Measurements from ENCODE around the gene PTPRF. TPM values are rescaled to one million over a fixed set of nuclear protein-coding genes. Genes with fewer than 3 reads are reported as not detected.
A peak's percentile ranks its signal among the peaks of the same experiment; 100 is the strongest.

Gene PTPRF
- polyA plus RNA-seq, 10 donors = 12.9 to 55.3 (median 17.0) TPM

DNA sequence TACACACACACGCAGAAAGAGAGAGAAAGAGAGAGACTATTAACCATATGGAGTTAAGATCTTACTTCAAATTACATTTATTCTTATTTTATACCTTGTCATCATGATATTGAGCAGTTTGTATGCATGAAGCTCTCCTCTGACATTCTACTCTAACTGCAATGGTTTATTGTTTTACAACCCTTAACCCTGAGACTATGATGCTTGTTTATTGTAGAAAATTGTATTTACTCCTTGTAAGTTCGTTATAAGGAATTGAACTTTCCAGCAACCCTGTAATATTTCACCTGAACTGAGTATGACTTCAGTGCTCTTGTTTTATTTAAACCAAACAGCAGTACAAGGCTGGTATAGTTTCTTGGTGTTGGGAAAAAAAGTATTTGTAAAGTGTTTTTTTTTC lies 18.6 kb upstream of the PTPRF start:
- DNase-seq = no peak

DNA sequence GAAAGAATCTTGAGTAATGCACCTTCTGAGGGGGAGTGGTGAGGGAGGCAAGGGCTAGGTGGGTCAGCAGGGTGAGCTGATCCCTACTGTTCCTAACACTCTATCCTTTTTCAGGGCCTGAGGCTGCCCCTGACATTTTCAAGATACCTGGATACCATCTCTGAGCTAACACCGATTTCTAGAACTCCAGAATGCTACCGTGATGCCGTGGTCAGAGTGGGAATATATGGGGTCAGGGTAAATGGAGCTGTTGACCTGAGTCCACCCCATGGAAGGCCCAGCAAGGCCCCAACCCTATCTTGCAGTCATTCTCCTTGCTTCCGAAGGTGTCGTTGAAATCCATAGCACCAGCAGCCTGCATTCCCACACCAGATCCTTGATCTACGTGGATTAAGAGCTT lies 18.0 kb upstream of the PTPRF start:
- DNase-seq = no peak

DNA sequence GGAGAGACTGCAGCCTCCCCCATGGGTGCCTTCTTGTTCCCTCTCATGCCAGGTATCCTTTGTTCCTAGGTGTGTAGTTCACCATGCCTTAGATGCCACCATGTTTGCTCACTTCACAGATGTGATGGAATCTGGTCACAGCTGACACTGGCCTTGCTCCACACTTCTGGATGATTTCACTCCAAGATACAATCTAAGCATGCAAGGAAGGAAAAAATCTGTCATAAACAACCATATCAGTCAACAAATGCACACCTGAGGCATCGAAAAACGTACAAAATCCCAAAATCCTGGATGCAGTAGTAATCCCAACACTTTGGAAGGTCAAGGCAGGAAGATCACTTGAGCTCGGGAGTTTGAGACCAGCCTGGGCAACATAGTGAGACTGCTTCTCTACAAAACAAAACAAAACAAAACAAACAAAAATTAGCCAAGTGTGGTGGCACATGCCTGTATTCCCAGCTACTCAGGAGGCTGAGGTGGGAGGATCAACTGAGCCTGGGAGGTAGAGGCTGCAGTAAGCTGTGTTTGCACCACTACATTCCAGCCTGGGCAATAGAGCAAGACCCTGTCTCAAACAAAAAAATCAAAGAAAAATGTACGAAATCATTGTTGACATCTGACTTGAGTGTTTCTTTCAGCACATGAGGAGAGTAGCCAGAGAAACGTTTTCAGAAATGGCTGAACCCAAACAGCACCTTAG lies 17.1 kb upstream of the PTPRF start:
- DNase-seq = no peak

DNA sequence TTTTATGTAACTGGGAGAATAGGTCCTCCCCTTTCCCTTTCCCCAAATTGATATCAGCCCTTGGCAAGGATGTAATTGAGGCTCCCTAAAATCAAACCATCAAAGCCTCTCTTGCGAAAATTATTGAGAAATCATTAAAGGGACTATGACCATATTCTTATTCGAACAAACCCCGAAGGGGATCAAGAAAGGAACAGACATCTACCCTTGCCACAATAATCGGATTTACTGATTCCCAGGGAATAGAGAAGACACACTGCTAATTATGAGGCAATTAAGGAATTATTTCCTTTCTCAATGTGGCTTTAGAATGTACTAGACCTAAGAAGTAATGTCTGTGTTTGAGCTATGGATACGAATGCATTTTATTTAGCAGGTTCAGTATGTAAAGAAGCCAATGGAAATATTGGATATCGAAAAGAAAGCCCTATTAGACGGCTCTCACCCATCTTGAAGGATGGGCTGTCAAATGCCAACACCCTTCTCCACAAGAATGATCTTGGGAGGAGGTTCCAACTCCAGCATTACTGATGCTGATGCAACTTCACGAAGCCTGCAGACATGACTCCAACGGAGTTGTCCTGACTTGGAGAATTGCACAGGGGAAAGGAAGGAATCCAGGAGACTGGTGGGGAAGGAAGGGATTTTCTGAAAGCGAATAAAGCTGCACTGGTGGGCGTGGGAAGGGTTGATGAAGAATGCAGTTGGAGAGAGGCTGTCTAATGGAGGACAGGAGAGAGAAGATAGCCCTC lies 11.6 kb upstream of the PTPRF start:
- DNase-seq = no peak

DNA sequence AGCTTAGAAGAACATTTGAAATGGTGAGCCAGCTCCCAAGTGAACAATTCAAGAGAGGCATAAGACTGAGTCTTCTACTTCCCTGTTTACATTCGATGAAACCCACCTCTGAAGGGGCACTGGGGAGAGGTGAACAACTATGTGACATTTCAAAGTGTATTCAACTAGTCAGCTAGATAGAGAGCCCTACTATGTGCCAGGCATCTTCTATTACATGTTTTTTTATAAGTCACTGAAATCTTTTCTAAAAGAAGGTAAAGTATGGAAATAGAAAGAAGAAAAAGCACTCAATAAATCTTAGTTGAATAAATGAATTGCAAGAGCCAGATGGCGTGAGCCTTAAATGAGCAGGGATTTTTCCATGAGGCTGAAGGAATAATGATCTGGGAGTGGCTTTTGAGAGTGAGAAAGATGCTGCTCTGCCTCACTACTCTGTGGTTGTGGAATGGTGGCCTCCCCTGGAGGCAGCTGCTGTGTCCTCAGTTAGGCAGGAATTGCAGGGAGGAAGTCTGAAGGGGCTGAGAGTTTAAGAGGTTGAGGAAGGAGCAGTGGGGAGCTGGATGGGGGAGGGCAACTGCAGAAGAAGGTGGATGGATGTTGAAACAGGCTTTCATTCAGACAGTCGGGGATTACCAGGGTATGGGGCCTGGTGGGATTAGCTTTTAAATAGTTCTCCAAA lies 10.4 kb upstream of the PTPRF start:
- no peak for DNase-seq

DNA sequence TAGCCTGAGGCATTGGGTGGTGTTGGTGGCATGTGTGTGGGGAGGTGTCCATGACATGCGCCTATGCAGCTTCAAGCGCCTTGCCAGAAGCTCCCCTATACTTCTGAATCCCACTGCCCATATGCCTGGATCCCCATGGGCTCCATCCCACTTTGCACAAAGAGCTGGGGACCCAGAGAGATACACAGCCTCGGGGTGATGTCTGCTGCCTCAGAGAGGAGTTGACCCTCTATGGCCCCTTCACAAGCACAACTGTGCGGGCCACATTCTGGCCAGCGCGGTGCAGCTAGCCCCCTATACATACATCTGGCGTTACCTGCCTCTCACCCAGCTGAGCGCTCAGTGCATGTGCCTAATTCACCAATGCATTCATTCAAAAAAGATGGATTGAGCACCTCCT lies 9.6 kb upstream of the PTPRF start:
- DNase-seq = no peak

DNA sequence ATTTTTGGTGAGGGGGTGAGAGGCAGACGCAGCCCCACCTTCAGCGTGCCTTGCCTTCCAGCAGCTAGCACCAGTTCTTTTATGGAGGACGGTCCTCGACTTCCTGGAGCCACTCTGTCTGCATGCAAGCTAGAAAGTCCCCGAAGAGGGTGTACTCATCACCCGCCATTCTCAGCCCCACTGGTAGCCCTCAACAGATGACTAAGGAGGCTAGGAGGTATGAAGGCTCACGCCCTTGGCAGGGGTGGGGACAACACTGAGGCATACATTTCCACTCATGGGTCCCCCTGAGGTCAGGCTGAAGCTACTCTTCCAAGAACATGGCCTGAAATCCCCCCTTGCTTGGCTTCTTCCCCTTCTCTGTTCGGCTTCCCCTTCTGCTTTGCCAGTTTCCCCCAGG lies 8.9 kb upstream of the PTPRF start:
- no peak for DNase-seq

DNA sequence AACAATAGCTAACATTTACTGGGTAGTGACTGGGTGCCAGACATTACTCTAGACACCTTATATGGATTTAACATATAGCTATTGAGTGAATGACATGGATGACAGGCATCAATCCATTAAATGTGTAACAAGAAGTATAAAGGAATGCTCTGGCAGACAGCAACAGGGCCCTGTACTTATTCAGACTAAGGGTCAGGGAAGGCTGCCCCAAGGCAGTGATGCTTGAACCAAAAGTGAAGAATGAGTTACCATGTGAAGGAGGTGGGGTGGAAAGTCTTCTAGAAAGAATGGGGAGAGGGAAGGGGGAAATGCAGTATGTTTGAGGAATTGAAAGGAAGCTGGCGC lies 8.3 kb upstream of the PTPRF start:
- DNase-seq = no peak

DNA sequence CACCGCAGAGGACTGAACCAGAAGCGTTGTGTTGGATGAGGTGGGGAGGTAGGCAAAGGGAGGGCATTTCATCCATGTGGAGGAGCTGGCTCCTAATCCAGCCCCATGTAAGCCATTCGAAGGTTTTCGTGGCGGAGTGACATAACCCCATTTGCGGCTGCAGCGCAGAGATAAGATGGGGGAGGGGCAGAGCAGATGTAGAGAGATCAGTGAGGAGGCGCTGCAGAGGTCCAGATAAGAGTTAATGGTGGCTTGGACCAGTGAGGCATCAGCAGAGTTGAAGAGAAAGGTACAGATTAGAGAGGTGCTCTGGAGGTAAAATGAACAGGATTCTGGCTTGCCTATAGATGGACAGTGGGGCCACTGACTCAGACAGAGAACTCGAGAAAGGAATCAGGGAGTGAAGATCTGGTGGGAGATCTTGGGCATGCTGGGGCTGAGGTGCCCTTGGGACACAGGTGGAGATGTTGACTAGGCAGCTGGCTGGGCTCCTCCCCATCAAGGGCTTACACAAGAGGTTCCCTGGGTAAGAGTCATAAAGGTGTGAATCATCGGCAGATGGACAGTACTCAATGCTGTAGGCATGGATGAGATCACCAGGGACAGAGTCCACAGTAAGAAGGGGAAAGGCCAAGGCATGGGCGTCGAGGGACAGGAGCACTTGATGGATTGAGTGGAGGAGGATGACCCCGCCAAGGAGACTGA lies 7.8 kb upstream of the PTPRF start:
- no peak for DNase-seq

DNA sequence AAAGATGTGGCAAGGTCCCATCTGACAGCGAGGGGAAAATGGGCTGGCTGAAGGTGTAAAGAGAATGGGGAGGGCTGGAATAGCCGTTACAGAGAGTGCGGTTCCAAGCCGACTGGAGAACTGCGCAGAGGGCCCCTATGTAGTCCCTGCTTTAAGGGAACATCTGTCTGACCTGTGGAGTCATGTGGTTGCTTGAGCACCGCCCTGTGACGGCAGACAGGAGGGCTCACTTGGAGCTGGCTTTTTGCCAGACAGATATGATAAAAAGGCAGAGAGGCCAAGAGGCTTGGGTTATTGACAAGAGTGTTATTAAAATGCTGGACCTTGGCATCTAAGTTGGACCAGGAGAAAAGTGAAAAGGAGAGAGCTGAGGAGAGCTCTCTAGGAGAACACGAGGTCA lies 5.9 kb upstream of the PTPRF start:
- DNase-seq = no peak

DNA sequence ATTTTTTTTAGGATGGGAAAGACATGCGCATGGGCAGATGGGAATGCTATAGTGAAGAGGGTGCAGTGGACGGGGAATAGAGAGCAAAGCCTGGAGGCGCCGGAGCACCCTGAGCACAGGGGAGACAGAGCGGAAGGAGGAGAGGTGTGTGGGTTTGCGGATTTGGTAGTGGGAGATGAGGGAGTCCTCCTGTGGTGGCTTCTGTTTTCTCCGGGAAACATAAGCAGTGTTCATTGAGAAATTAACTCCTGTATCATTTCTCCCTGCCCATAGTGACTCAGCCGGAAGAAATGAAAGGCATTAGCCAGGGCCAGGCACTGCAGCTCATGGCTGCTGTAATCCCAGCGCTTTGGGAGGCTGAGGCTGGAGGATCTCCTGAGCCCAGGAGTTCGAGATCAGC lies 4.7 kb upstream of the PTPRF start:
- DNase-seq = no peak

DNA sequence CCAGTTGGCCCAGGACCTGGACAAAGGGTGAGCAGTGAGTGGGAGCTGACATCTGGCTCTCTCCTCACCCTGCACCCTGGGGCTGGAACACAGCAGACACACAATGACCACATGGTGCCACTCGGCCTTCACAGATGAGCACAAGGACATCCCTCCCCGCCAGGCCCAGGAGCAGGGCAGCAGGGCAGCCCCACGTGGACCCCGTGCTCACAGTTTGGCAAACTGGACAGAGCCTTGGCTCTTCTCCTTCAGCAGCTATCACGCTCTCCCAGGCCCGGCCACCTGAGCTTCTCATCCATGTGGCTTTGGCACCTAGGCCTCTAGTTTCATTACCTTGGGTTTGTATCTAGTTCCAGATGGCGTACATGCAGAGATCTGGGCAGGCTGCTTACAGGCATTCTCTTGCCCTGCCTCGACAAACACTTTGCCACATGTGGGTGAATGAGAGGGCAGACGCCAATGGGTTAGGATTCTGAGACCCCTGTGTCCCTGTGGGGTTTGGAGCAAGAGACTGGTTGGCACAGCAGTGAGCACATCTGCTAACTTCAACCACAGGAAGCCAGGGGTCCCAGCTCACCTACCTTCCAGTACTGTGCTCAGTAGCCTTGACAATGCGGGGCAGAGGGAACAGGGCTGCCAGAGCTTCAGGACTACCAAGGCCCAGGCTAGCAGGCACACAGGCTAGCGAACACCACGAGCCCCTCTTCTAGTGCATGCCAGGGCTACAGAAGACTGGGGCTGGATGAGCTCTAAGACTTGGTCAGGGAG lies 3.4 kb upstream of the PTPRF start:
- DNase-seq = no peak

DNA sequence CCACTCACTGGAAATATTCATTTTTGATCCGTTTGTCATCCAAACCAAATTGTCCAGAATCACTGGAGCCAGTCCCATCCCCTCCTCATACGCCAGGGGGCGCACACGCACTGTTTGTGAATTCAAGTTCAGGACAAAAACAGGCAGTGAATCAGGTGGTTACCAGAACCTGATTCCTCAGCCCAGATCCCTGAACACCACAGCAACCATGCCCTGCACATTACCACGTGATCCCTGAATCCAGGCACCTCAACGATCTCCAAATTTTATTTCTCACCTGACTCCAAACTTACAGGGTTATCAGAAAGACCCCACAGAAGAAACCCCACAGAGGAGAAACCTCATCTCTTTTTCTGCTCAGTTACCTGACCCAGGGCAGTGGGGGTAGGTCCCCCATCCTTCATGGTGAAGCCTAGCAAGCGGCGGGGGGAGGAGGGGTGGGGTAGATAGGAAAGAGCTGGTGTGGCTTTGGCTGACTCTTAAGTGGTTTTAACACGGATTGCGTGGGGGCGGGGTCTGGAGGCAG lies 1.4 kb upstream of the PTPRF start:
- DNase-seq = peak; percentile 84 to 89 (median 88)

DNA sequence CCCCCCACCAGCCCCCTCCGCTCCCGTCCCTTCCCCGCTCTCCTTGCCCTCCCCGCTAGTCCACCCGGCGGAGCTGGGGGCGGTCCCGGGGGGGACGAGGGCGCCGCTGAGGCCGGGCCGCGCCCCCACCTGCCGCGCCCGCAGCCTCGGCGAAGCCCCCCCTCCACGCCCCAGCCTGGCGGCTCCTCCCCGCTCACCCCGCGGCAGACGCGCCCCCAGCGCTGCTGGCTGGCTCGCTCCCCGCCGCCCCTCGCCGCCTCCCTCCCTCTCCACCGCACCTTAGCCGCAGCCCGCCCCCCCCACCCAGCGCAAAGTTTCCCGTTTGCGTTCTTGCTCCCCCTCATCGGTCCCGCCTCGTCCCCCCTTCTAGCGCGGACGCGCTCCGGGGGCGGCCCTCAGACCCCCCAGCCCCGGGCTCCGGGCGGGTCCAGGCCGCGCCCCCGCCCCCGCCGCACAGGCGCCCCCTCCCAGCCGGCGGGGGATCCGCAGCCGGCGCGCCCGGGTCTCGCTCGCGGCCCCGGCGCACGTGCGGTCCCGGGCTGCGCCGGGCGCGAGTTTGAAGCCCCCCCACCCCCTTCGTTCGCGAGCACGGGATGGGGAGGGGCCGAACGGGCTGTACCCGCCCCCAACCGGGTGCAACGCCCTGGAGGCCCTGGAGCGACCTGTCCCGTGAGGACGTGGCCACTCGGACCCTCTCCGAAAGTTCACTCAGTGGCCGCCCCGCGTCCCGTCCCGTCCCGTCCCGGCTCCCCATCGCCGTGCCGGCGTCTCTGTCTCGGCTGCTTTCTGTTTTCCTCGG lies 623 bp downstream of the PTPRF start:
- DNase-seq = peak in 1 of 3 donors; percentile 68

DNA sequence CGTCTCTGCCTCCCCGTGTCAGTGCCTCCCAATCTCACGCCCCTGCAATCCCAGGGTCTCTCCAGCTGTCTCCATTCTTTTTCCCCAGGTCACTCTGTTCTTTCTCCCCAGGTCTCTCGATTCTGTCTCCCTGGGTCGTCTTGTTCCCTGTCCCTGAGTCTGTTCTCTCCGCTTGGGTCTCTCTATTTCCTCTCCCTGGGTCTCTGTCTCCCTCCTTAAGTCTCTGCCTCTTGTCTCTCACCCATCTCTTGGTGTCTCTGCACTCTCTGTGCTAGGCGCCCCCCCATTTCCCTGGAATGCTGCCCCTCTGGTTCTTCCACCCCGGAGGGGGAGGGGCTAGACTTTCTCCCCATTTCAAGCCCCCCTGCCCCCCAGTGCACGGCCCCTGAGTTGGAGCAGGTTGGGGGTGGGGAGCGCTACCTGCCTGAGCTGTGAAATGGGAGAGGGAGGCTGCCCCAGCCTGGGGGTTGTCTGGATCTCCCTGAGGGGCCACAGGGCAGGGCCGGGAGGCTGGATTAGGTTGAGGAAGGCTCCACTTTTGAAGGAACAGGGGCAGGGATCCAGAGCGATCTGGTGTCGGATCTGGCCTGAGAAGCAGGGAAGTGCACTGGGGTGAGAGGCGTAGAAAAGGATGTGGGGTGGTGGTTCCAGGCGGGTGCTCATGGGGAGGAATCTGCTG lies 1.4 kb downstream of the PTPRF start:
- DNase-seq = no peak

DNA sequence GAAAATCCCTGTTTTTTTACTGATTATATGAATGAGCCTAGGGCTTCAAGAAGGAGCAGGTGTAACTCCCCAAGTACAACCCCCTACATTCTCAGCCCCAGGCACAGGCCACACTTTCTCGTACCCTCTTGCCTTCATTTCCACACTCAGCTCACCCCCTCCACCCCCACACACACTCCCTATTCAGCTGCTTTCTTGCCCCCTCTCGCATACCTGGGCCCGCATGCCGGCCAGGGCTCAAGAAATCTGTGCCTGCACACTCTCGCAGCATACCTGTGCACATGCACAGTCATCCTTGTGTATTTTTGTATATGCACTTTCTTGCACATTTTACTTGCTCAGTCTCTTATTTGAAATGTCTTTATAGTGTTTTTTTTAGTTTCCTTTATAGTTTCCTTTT lies 2.0 kb downstream of the PTPRF start:
- no peak for DNase-seq

DNA sequence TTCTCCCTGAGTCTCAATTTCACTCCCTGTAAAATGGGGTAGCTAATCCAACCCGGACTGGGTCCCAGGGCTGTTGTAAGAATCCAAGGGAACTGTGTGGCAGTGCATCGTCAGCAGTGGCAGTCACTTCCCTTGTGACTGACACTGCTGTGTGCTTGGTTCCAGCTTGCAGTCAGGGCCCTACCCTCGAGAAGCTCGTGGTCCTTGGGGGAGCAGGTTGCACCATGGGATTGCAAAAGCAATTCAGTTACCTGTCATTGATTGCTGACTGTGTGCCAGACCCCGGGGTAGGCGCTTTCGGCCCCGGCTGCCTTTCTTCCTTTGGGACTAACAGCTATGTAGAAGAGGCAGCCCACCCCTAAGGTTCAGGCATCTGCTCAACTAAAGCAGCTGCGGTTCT lies 2.9 kb downstream of the PTPRF start:
- DNase-seq = no peak

DNA sequence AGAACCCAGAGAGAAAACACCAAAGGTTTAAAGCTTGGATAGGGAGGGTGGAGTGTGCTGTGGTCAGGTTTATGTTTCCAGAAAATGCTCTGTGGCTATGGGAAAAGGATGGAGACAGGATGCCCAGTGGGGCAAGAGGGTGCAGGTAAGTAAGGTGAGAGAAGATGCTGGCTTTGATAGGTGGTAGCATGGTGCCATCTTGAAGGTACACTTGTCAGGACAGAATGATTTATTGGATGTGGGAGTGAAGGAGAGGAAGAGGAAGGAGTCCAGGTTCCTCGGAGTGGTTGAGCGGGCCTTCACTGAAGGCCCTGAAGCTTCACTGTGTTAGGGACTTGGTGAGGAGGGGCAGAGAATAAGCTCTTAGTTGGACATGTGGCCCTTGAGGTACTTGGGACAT lies 3.6 kb downstream of the PTPRF start:
- no peak for DNase-seq

DNA sequence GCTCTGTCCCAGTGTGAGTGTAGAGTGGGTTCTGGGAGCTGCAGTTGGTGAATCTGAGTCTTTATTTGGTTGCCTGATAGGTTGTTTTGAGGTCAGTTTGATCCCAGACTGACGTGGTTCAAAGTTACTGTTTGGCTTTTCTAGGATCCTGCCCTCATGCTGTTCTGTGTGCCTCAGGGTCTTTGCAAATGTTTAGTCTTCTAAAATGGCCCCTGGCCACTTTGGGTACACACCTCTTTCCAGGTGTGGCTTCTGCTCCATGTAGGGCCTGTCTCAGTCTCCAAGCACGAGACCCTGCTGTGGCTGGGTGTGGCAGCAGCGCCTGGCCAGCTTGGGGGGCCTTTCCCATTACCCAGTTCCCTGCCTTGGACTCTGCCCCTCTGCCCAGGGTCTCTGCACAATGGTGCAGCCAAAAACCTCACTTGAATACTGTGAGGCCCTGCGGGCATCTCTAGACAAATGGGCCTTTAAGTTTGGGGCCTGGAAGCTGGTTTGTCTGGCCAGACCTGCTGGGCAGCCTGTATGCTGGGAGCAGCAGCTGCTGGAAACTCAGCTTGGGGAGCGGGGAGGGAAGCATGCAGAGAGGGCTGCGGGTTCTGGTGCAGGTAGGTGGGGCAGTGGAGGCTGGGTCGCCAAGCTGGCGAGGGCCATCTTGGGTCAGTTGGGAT lies 5.6 kb downstream of the PTPRF start:
- no peak for DNase-seq

Measured in muscle of back (tissue), 11 donors.